H1 (cell line): ENCODE data around the gene SMO. TPM values are rescaled to one million over a fixed set of nuclear protein-coding genes. Genes with fewer than 3 reads are reported as not detected.

Experiments used
- CTCF ChIA-PET: fragments of 300-600 bp; sonication (Branson Sonifier 250); formaldehyde crosslinking; loops from one replicate; lab custom pipeline; 2021; ENCODE audit not compliant: partially characterized antibody; lab: Charles Lee
- POLR2A ChIA-PET: fragments of 300-600 bp; sonication (Branson Sonifier 250); formaldehyde crosslinking; loops from one replicate; lab custom pipeline; 2021; ENCODE audit warnings: inconsistent platforms; ENCODE audit not compliant: partially characterized antibody; lab: Charles Lee
- DNase-seq, 2 experiments: peaks; one replicate each; pipeline versions ENCODE4 v3.0.0 to v3.0.0-alpha.2; 2010 to 2022; ENCODE audit warnings: low spot score in 2 of 2, low read depth in 1 of 2, mixed read lengths in 1 of 2
- FAIRE-seq: peaks from 2 replicates; lab custom pipeline; 2011; peaks lifted over from hg19 to GRCh38; lab: Jason Lieb, UNC
- H2AFZ ChIP-seq: 2 replicates; pipeline ENCODE4 v1.8.1; 2012; ENCODE audit warnings: low read length, inconsistent platforms
- H2AK5ac ChIP-seq: 2 replicates; pipeline ENCODE4 v1.6.1; 2013; ENCODE audit warnings: low read depth, low read length
- H2BK120ac ChIP-seq: replicated peaks from 2 replicates; pipeline ENCODE3; 2013; ENCODE audit warnings: low read depth, low read length, inconsistent platforms
- H2BK12ac ChIP-seq: 2 replicates; pipeline ENCODE4 v1.6.1; 2013; ENCODE audit warnings: low read depth, low read length
- H2BK15ac ChIP-seq: 2 replicates; pipeline ENCODE4 v1.6.1; 2013; ENCODE audit warnings: low read length
- H2BK20ac ChIP-seq: 2 replicates; pipeline ENCODE4 v1.6.1; 2013; ENCODE audit warnings: low read length
- H2BK5ac ChIP-seq: 2 replicates; pipeline ENCODE4 v1.6.1; 2013; ENCODE audit warnings: low read depth, low read length
- H3K14ac ChIP-seq: 2 replicates; pipeline ENCODE4 v1.6.1; 2013; ENCODE audit warnings: inconsistent platforms; ENCODE audit not compliant: insufficient read length
- H3K18ac ChIP-seq: 2 replicates; pipeline ENCODE4 v1.6.1; 2013; ENCODE audit warnings: low read length; ENCODE audit errors: extremely low read depth
- H3K23ac ChIP-seq: 2 replicates; pipeline ENCODE4 v1.6.1; 2013; ENCODE audit warnings: inconsistent platforms; ENCODE audit not compliant: insufficient read length
- H3K23me2 ChIP-seq: 2 replicates; pipeline ENCODE4 v1.6.1; 2013; ENCODE audit warnings: low read depth, low read length
- H3K27ac ChIP-seq: 2 replicates; pipeline ENCODE4 v1.6.1; 2011; ENCODE audit warnings: low read depth, low read length, inconsistent platforms
- H3K27me3 ChIP-seq, 4 experiments: replicated peaks in 1 of 4; 1 replicate in 1 of 4; 2 replicates in 3 of 4; pipeline versions ENCODE4 v1.6.1 to v1.8.1; 2011 to 2013; ENCODE audit warnings: low read length in 3 of 4, mild to moderate bottlenecking in 3 of 4, inconsistent platforms in 2 of 4, mixed read lengths in 2 of 4, moderate library complexity in 1 of 4; ENCODE audit not compliant: control insufficient read depth in 3 of 4, insufficient read depth in 3 of 4; ENCODE audit errors: extremely low read depth in 1 of 4
- H3K36me3 ChIP-seq, 4 experiments: 2 replicates each; pipeline versions ENCODE4 v1.6.1 to v1.8.1; 2011 to 2013; ENCODE audit warnings: mild to moderate bottlenecking in 4 of 4, low read length in 3 of 4, moderate library complexity in 2 of 4, control low read depth in 1 of 4, inconsistent platforms in 1 of 4; ENCODE audit not compliant: insufficient read depth in 4 of 4, control insufficient read depth in 2 of 4
- H3K4ac ChIP-seq: replicated peaks from 2 replicates; pipeline ENCODE3; 2013; ENCODE audit warnings: low read length, low read depth, mixed read lengths, inconsistent platforms; ENCODE audit not compliant: insufficient read length
- H3K4me1 ChIP-seq, 4 experiments: replicated peaks in 1 of 4; 1 replicate in 1 of 4; 2 replicates in 3 of 4; pipeline versions ENCODE4 v1.6.1 to v1.8.1; 2011 to 2013; ENCODE audit warnings: low read length in 3 of 4, inconsistent platforms in 2 of 4, mixed read lengths in 1 of 4; ENCODE audit not compliant: insufficient read depth in 4 of 4, control insufficient read depth in 3 of 4
- H3K4me2 ChIP-seq, 2 experiments: 2 replicates each; pipeline versions ENCODE4 v1.6.1 to v1.8.1; 2011 to 2013; ENCODE audit warnings: low read depth in 2 of 2, low read length in 2 of 2, control low read depth in 1 of 2, inconsistent platforms in 1 of 2, mild to moderate bottlenecking in 1 of 2; ENCODE audit not compliant: insufficient read depth in 1 of 2
- H3K4me3 ChIP-seq, 4 experiments: fragments of 200-600, 300-600 bp in 1 of 4; sonication (generic), shearing (Covaris generic), sonication (Bioruptor Twin) in 1 of 4; 2 replicates each; pipeline versions ENCODE4 v1.5.1 to v1.8.1; 2011 to 2016; ENCODE audit warnings: low read length in 4 of 4, low read depth in 3 of 4, control low read depth in 2 of 4, inconsistent platforms in 2 of 4, mild to moderate bottlenecking in 2 of 4, mixed read lengths in 1 of 4, moderate library complexity in 1 of 4; ENCODE audit not compliant: insufficient read depth in 2 of 4; ENCODE audit errors: extremely low read depth in 1 of 4
- H3K56ac ChIP-seq: replicated peaks from 2 replicates; pipeline ENCODE3; 2013; ENCODE audit warnings: low read depth, mild to moderate bottlenecking, mixed read lengths, low read length, inconsistent platforms; ENCODE audit not compliant: insufficient read length
- H3K79me1 ChIP-seq: 2 replicates; pipeline ENCODE4 v1.6.1; 2013; ENCODE audit warnings: low read depth, low read length, control low read depth
- H3K79me2 ChIP-seq, 2 experiments: 2 replicates each; pipeline versions ENCODE4 v1.6.1 to v1.8.1; 2012 to 2013; ENCODE audit warnings: low read length in 2 of 2, mild to moderate bottlenecking in 2 of 2, inconsistent platforms in 1 of 2; ENCODE audit not compliant: insufficient read depth in 2 of 2, control insufficient read depth in 1 of 2
- H3K9ac ChIP-seq, 4 experiments: replicated peaks in 1 of 4; 1 replicate in 1 of 4; 2 replicates in 3 of 4; pipeline versions ENCODE4 v1.6.1 to v1.8.1; 2011 to 2013; ENCODE audit warnings: low read depth in 3 of 4, low read length in 3 of 4, control low read depth in 2 of 4, mild to moderate bottlenecking in 2 of 4, moderate library complexity in 2 of 4, inconsistent platforms in 1 of 4; ENCODE audit errors: extremely low read depth in 1 of 4
- H3K9me3 ChIP-seq, 2 experiments: 2 replicates each; pipeline versions ENCODE4 v1.6.1 to v1.8.1; 2012 to 2013; ENCODE audit warnings: mild to moderate bottlenecking in 2 of 2, moderate library complexity in 2 of 2, control low read depth in 1 of 2, inconsistent platforms in 1 of 2, low read depth in 1 of 2, low read length in 1 of 2, mixed read lengths in 1 of 2; ENCODE audit not compliant: insufficient read depth in 2 of 2
- H4K20me1 ChIP-seq, 2 experiments: replicated peaks in 1 of 2; 2 replicates each; pipeline versions ENCODE3 to v1.8.1; 2011 to 2013; ENCODE audit warnings: inconsistent platforms in 2 of 2, low read length in 2 of 2, mild to moderate bottlenecking in 1 of 2; ENCODE audit not compliant: insufficient read depth in 2 of 2, control insufficient read depth in 1 of 2
- H4K5ac ChIP-seq: 2 replicates; pipeline ENCODE4 v1.6.1; 2013; ENCODE audit warnings: low read length, low read depth, mixed read lengths, inconsistent platforms; ENCODE audit not compliant: insufficient read length
- H4K8ac ChIP-seq: 2 replicates; pipeline ENCODE4 v1.8.0; 2013; ENCODE audit warnings: mild to moderate bottlenecking, moderate library complexity, low read length, inconsistent platforms; ENCODE audit not compliant: insufficient read depth; ENCODE audit errors: extremely low read depth
- H4K91ac ChIP-seq: replicated peaks from 2 replicates; pipeline ENCODE3; 2013; ENCODE audit warnings: low read length, mixed read lengths, inconsistent platforms; ENCODE audit not compliant: insufficient read length
- BACH1 ChIP-seq: IDR thresholded peaks from 2 replicates; pipeline ENCODE4 v1.6.1; 2012; ENCODE audit warnings: low read length, improper control_type of control experiment
- CEBPB ChIP-seq: IDR thresholded peaks from 2 replicates; pipeline ENCODE4 v1.6.1; 2012; ENCODE audit warnings: low read depth, low read length
- EP300 ChIP-seq, 2 experiments: IDR thresholded peaks; 1 replicate in 1 of 2; 2 replicates in 1 of 2; pipeline ENCODE4 v1.6.1; 2011 to 2012; ENCODE audit warnings: low read depth in 2 of 2, low read length in 2 of 2, mild to moderate bottlenecking in 2 of 2, borderline replicate concordance in 1 of 2, inconsistent platforms in 1 of 2, moderate library complexity in 1 of 2
- KDM4A ChIP-seq: IDR thresholded peaks from one replicate; pipeline ENCODE4 v1.7.1; 2012; ENCODE audit warnings: low read depth, mild to moderate bottlenecking, moderate library complexity, low read length, inconsistent platforms; ENCODE audit not compliant: severe bottlenecking
- POLR2A ChIP-seq, 2 experiments: IDR thresholded peaks; 1 replicate in 1 of 2; 2 replicates in 1 of 2; pipeline ENCODE4 v1.6.1; 2011; ENCODE audit warnings: low read depth in 2 of 2, low read length in 2 of 2, mild to moderate bottlenecking in 2 of 2; ENCODE audit errors: control extremely low read depth in 1 of 2
- RNF2 ChIP-seq: fragments of 200-900, 300-1000 bp; sonication (generic); IDR thresholded peaks from 2 replicates; pipeline ENCODE4 v1.7.1; 2016; ENCODE audit warnings: borderline replicate concordance, low read depth, mild to moderate bottlenecking, antibody characterized with exemption, low read length; ENCODE audit not compliant: poor library complexity, severe bottlenecking; ENCODE audit errors: missing control alignments
- SIRT6 ChIP-seq: IDR thresholded peaks from one replicate; pipeline ENCODE4 v1.7.1; 2012; ENCODE audit warnings: low read length, inconsistent platforms
- SRF ChIP-seq: IDR thresholded peaks from 2 replicates; pipeline ENCODE4 v1.6.1; 2011; ENCODE audit warnings: mild to moderate bottlenecking, low read depth, low read length, moderate library complexity
- TCF12 ChIP-seq: IDR thresholded peaks from 2 replicates; pipeline ENCODE4 v1.6.1; 2011; ENCODE audit warnings: low read depth, mild to moderate bottlenecking, low read length
- YY1 ChIP-seq: IDR thresholded peaks from 2 replicates; pipeline ENCODE4 v1.6.1; 2011; ENCODE audit warnings: low read depth, mild to moderate bottlenecking, low read length
- WGBS, 2 experiments: shearing (Covaris generic) in 1 of 2; methylation state at CpG; one replicate each; pipeline versions ENCODE4 v1.1.6 to v1.1.7; 2013 to 2015; ENCODE audit warnings: low lambda C conversion rate in 2 of 2, mixed read lengths in 2 of 2, inconsistent platforms in 1 of 2, low coverage in 1 of 2, missing lambda C conversion rate in 1 of 2; ENCODE audit not compliant: insufficient replicate concordance in 2 of 2, insufficient coverage in 1 of 2, insufficient read length in 1 of 2; ENCODE audit errors: extremely low coverage in 1 of 2, missing lambda C conversion rate in 1 of 2; 5-methylcytosine and 5-hydroxymethylcytosine counted together
- polyA plus RNA-seq, 7 experiments: library from polyadenylated mRNA; depleted of rRNA in 3 of 7; stranded (reverse) in 5 of 7; unstranded in 2 of 7; fragments of >200 nt in 5 of 7; fragments of 200-250 nt in 2 of 7; gene quantifications; 1 replicate in 5 of 7; 2 replicates in 1 of 7; 4 replicates in 1 of 7; pipeline versions ENCODE4 v1.2.1 to v1.2.3, GENCODE V29; 2011 to 2013; ENCODE audit warnings: missing spikeins in 2 of 7, mixed read lengths in 2 of 7
- total RNA-seq: library from RNA; stranded (reverse); fragmentation: NEBNext Ultra II Directional; extraction: Animal tissue kit (Norgen Biotek cat#: 25700); gene quantifications from 2 replicates; pipeline ENCODE4 v1.2.1, GENCODE V29; 2021
- TF ChIP-seq, protein P1 (sequence below): IDR thresholded peaks from 2 replicates; pipeline ENCODE4 v1.6.1; 2011; ENCODE audit warnings: low read depth, mild to moderate bottlenecking, low read length; ENCODE audit not compliant: insufficient read depth

Gene SMO
- total and polyA plus RNA-seq, 2 of the 8 experiments (the other 6 are each of a cell fraction or from before 2014, with no cell fraction given): 64.5 to 67.6 TPM

DNA sequence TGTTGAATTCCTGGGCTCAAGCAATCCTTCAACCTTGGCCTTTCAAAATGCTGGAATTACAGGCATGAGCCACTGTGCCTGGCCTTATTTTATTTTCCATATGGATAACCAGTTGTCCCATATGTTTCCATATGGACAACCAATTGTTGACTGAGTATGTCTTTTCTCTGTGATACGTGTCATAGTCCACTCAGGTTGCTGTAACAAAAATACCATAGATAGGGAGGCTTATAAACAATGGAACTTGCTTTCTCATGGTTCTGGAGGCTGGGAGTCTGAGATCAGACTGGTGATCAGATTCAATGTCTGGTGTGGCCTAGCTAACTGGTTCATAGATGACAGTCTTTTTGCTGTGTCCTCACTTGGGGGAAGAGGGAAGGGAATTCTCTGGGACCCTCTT, 55.8 kb downstream of the SMO start:
- peaks cover 0 to 36% of the 10 kb centered on the region in 2 experiments; a peak in 2 of 4 replicates for H3K79me2 ChIP-seq

More for the DNA sequence above, 55.8 kb downstream of the SMO start:
- Histone ChIP-seq H3K4ac (no peak overlapping the region), H3K36me3 (no peaks in the 10 kb centered on the region; a peak in 1 of 8 replicates), H4K91ac (no peak overlapping the region), H4K5ac (no peak overlapping the region), H3K4me1 (peaks cover 0 to 7% (median 2%) of the 10 kb centered on the region in 4 experiments; a peak in 2 of 7 replicates), H4K20me1 (no peaks in the 10 kb centered on the region), H2AFZ (no peak overlapping the region), H2BK20ac (no peak overlapping the region), H3K18ac (no peak overlapping the region), H3K9ac (no peak overlapping the region), H3K79me1 (0 out of 2 replicates have a peak, but pooled peaks cover 2% of the 10 kb centered on the region), H2BK120ac (no peak overlapping the region), H2BK5ac (no peak overlapping the region), H2BK15ac (no peak overlapping the region), H3K23me2 (no peaks in the 10 kb centered on the region), H3K14ac (no peak overlapping the region), H3K56ac (no peak overlapping the region), H3K27ac (no peak overlapping the region), H3K4me2 (no peak overlapping the region), H3K23ac (no peak overlapping the region), H3K27me3 (no peaks in the 10 kb centered on the region), H2AK5ac (no peak overlapping the region), H3K4me3 (no peak overlapping the region), H2BK12ac (no peak overlapping the region), H3K9me3 (no peaks in the 10 kb centered on the region; a peak in 1 of 4 replicates), H4K8ac (no peak overlapping the region)
- 89% methylated on average over 1 of the region's 1 CpG; no CpG with 5 or more reads in 1 of the 2 experiments for WGBS, 2 experiments
- POLR2A ChIA-PET: interaction anchor here (1.6 kb wide), 1 partner anchor 10 kb away, joined by 4 read pairs; no protein-coding TSS in a partner anchor
- no peak for FAIRE-seq
- no peak for DNase-seq
- CTCF ChIA-PET: no interaction called here
- no peak for TF ChIP-seq SIRT6
- no peak for TF ChIP-seq EP300 (IDR thresholded peaks at IDR 0.05; ENCODE audit: borderline replicate concordance in 1 of 2, low read depth in 2 of 2, low read length in 2 of 2)
- TF ChIP-seq TCF12: no peak
- TF ChIP-seq, protein P1, sequence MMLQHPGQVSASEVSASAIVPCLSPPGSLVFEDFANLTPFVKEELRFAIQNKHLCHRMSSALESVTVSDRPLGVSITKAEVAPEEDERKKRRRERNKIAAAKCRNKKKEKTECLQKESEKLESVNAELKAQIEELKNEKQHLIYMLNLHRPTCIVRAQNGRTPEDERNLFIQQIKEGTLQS: no peak
- no peak for TF ChIP-seq POLR2A (IDR thresholded peaks at IDR 0.05; ENCODE audit: control extremely low read depth in 1 of 2, low read depth in 2 of 2, low read length in 2 of 2)
- no peak for TF ChIP-seq CEBPB
- no peak for TF ChIP-seq BACH1
- TF ChIP-seq RNF2: no peak
- TF ChIP-seq YY1: no peak
- TF ChIP-seq KDM4A: no peak
- no peak for TF ChIP-seq SRF
